ENCODE results near the gene RNF13. TPM values are rescaled to one million over a fixed set of nuclear protein-coding genes. Genes with fewer than 3 reads are reported as not detected.

RNF13 gene
- total and polyA plus RNA-seq, 2 of the 4 experiments (the other 2 are of a cell fraction): 12.8 to 29.8 TPM

GRCh38 chr3:149877668-149878067, 64.7 kb downstream of the RNF13 start:
- CTCF ChIA-PET: no interaction called here
- H4K91ac ChIP-seq (ENCODE audit: insufficient read depth, low read depth, low read length): no peak overlapping the region
- POLR2A ChIA-PET (ENCODE audit: unreplicated experiment): no interaction called here
- no peak overlapping the region for H3K14ac ChIP-seq (replicated peaks; ENCODE audit: low read depth, low read length)
- no peak overlapping the region for H2BK15ac ChIP-seq (ENCODE audit: low read depth, low read length)
- no peak overlapping the region for H2AK5ac ChIP-seq (ENCODE audit: low read depth, low read length)
- 0 out of 4 replicates have a peak, but pooled peaks cover 0 to 3% of the 10 kb centered on the region in 2 experiments for H3K79me1 ChIP-seq (ENCODE audit: low read depth in 1 of 2, low read length in 2 of 2)
- ATAC-seq (ENCODE audit: low read depth) (no peak), DNase-seq (no peak)
- WGBS, 2 experiments (ENCODE audit: extremely low coverage in 2 of 2, insufficient read length in 1 of 2): no CpG with 5 or more reads among the region's 1 CpG
- no peak overlapping the region for H3K18ac ChIP-seq (ENCODE audit: low read depth, low read length)
- H3K27ac ChIP-seq (ENCODE audit: insufficient read depth, low read length): no peak overlapping the region
- no peaks in the 10 kb centered on the region for H3K9me1 ChIP-seq (ENCODE audit: insufficient read depth, low read length)
- H2AK9ac ChIP-seq (replicated peaks; ENCODE audit: low read depth, low read length, poor library complexity): no peak overlapping the region
- no peaks in the 10 kb centered on the region for H3K36me3 ChIP-seq (ENCODE audit: control insufficient read depth, insufficient read depth, low read length)
- no peak overlapping the region for H4K8ac ChIP-seq (ENCODE audit: low read depth in 2 of 2, low read length in 2 of 2)
- no peak overlapping the region for H2BK120ac ChIP-seq (ENCODE audit: low read depth, low read length)
- in situ Hi-C loops (cut with MboI; ENCODE audit: low sequenced_read_pairs): no loop called here
- H3K9ac ChIP-seq (ENCODE audit: low read depth, low read length): no peak overlapping the region
- intact Hi-C loops (cut with micrococcal nuclease): no loop called here
- no peak overlapping the region for H3K4ac ChIP-seq (ENCODE audit: low read depth, low read length)
- no peak overlapping the region for H2AFZ ChIP-seq (replicated peaks; ENCODE audit: low read length, poor library complexity)
- no peak overlapping the region for H2BK20ac ChIP-seq (ENCODE audit: low read depth, low read length)
- H3K27me3 ChIP-seq (ENCODE audit: control insufficient read depth, insufficient read depth, low read length): no peaks in the 10 kb centered on the region
- no peak overlapping the region for H2BK5ac ChIP-seq (ENCODE audit: low read depth, low read length, poor library complexity, severe bottlenecking)
- no peak overlapping the region for H3K4me3 ChIP-seq (ENCODE audit: insufficient read depth, low read depth, low read length)
- H4K20me1 ChIP-seq (ENCODE audit: insufficient read depth, low read length): no peaks in the 10 kb centered on the region
- BruUV-seq (replicated peaks): no TSS peak
- H4K5ac ChIP-seq (ENCODE audit: low read depth, low read length): no peak overlapping the region
- dilution Hi-C loops (cut with HindIII; ENCODE audit: low sequenced_read_pairs, unreplicated experiment): no loop called here
- H3K23ac ChIP-seq (ENCODE audit: low read depth, low read length): no peak overlapping the region
- H3K56ac ChIP-seq (ENCODE audit: extremely low read depth, insufficient read depth, low read length): no peak overlapping the region
- no peak for TF ChIP-seq USF2 (IDR thresholded peaks at IDR 0.05; ENCODE audit: low read depth, low read length)
- no peak for TF ChIP-seq MAZ (IDR thresholded peaks at IDR 0.05; ENCODE audit: borderline replicate concordance, low read depth, low read length)
- no peak for TF ChIP-seq BHLHE40 (IDR thresholded peaks at IDR 0.05; ENCODE audit: low read depth, low read length)
- no peak for TF ChIP-seq CEBPB (IDR thresholded peaks at IDR 0.05; ENCODE audit: low read depth, low read length)
- no peak for TF ChIP-seq RFX5 (IDR thresholded peaks at IDR 0.05; ENCODE audit: low read depth, low read length)
- TF ChIP-seq MAFK (IDR thresholded peaks at IDR 0.05; ENCODE audit: low read depth, low read length): no peak
- TF ChIP-seq RCOR1 (IDR thresholded peaks at IDR 0.05; ENCODE audit: insufficient replicate concordance, low read length): no peak
- TF ChIP-seq RAD21 (IDR thresholded peaks at IDR 0.05; ENCODE audit: low read length): no peak
- TF ChIP-seq FOS (IDR thresholded peaks at IDR 0.05; ENCODE audit: low read depth, low read length): no peak
- TF ChIP-seq CHD1 (IDR thresholded peaks at IDR 0.05; ENCODE audit: low read depth, low read length): no peak
- no peak for TF ChIP-seq SMC3 (IDR thresholded peaks at IDR 0.05; ENCODE audit: low read depth, low read length)
- H3K4me2 ChIP-seq (ENCODE audit: low read depth, low read length): no peak overlapping the region
- H3K4me1 ChIP-seq (ENCODE audit: control insufficient read depth, insufficient read depth, low read length): no peaks in the 10 kb centered on the region
- no peaks in the 10 kb centered on the region for H3K9me3 ChIP-seq (ENCODE audit: control insufficient read depth, insufficient read depth, low read length)

Measured in IMR-90 (cell line).